NCI-H1436 treated with DMSO at 0.1 percent for 48 hours (cell line): ENCODE measurements around the gene TMEM62.
"Not testable (repeated sequence)": the region's sequence is repeated elsewhere in the genome, so short reads cannot be mapped to it uniquely, and the experiment has no call there.

ENCODE experiments used
- DNase-seq: peaks from one replicate; lab custom pipeline; 2025; lab: John Stamatoyannopoulos, UW

The TMEM62 gene

DNA sequence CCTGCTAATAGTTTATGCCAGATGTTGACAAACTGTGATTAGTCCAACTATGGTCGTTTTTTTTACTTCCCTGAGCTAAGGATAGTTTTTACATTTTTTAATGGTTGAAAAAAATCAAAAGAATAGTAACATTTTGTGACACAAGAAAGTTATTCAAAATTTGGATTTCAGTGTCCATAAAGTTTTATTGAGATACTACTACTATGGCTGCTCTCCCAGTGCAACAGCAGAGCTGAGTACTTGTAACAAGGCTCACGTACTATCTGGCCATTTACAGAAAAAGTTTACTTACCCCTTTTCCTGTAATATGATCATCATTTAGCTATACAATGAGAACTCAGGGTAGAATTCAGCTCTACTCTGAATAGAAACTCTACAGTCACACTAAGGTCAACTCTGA is 11.5 kb upstream of the TMEM62 start:
- DNase-seq, result no peak

DNA sequence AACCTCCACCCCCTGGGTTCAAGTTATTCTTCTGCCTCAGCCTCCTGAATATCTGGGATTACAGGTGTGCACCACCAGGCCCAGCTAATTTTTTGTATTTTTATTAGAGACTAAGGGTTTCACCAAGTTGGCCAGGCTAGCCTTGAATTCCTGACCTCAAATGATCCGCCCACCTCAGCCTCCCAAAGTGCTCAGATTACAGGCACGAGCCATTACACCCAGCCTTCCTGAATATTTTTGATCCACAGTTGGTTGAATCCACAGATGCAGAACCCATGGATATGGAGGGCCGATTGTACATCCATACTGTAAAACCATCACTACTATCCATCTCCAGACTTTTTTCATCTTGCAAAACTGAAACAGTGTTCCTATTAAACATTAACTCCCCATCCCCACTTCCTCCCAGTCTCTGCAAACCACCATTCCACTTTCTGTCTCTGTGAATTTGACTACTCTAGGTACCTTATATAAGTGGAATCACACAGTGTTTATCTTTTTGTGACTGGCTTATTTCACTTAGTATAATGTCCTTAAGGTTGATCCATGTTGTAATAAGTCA is 8.2 kb upstream of the TMEM62 start:
- no peak for DNase-seq

- DNase-seq, result no peak
Measured at GRCh38 chr15:43126356-43126755, 7.0 kb upstream of the TMEM62 start.

DNA sequence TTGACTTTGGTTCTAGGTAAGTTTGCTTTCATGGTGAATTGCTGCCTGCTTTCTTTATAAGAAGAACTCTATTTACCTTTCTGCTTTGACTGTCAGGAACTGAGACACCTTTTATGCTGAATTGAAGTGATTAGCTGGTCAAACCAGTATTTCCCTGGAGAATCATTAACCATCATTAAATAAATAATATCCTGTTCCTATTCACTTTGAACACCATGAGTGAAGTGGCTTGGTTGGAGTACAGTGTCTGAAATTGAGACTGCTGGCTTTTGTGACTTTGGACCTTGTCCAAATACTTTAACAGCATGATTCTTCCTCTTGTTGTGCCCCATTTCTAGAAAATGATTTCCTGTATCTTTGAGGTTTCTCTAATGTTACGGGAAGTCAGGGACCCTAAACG is 5.6 kb upstream of the TMEM62 start:
- DNase-seq, result no peak

DNA sequence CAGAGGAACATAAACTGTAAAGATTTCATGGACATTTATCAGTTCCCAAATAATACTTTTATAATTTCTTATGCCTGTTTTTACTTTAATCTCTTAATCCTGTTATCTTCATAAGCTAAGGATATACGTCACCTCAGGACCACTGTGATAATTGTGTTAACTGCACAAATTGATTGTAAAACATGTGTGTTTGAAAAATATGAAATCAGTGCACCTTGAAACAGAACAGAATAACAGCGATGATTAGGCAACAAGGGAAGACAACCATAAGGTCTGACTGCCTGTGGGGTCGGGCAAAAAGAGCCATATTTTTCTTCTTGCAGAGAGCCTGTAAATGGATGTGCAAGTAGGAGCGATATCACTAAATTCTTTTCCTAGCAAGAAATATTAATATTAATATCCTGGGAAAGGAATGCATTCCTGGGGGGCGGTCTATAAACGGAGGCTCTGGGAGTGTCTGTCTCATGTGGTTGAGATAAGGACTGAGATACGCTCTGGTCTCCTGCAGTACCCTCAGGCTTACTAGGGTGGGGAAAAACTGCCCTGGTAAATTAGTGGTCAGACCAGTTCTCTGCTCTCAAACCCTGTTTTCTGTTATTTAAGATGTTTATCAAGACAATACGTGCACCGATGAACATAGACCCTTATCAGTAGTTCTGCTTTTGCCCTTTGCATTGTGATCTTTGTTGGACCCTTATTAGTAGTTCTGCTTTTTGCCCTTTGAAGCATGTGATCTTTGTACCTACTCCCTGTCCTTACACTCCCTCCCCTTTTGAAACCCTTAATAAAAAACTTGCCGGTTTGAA is 5.0 kb upstream of the TMEM62 start:
- DNase-seq, result not testable (repeated sequence)

DNA sequence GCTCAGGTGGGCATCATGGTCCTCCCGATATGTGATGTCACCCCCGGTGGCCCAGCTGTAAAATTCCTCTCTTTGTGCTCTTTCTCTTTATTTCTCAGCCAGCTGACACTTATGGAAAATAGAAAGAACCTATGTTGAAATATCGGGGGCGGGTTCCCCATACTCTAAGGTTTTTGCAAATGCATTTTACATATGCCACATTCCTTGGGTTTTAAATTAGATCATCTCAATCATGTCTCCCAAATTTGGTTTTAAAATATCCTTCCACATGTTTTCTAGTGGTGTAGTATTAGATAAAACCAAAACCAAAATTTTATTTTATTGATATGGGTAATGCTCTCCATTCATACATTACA is 4.4 kb upstream of the TMEM62 start:
- DNase-seq, result no peak

DNA sequence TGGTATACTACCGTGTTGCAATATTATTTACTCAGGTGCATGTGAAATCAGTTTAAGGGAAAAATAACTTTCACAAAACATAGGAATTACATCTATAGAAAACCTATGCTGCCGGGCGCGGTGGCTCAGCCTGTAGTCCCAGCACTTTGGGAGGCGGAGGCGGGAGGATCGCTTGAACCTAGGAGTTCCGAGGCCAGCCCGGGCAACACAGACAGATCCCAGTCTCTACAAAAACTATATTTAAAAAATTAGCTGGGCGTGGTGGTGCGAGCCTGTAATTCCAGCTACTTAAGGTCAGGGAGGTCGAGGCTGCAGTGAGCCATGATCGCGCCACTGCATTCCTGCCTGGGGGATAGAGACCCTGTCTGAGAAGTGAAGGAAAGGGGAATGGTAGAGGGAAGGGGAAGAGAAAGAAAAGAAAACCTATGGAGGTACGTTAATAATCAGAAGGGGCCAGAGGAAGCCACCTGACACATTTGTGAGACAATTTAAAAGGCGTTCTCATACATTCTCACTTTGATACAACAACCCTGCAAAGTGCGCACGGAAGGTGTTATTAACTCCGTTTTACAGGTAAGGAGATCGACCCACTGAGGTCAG is 456 bp upstream of the TMEM62 start:
- DNase-seq, result no peak

GRCh38 chr15:43134157-43134635 is 810 bp downstream of the TMEM62 start:
- no peak for DNase-seq

DNA sequence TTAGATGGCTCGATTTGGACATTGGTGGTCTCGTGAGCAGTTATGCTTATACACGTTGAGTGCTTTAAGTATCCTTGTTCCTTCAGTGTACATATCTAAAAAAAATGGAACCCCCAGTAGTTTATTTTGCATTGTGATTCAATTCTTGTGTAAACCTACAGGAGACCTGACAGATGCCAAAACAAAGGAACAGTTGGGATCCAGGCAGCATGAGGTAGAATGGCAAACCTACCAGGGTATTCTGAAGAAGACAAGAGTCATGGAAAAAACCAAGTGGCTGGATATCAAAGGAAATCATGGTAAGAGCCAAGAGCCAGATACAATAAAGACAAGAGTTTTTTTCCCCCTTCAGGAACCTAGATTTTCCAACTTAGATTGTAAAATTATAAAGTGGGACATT is 2.0 kb downstream of the TMEM62 start:
- no peak for DNase-seq

GRCh38 chr15:43143203-43143941 is 10.0 kb downstream of the TMEM62 start:
- DNase-seq, result no peak

DNA sequence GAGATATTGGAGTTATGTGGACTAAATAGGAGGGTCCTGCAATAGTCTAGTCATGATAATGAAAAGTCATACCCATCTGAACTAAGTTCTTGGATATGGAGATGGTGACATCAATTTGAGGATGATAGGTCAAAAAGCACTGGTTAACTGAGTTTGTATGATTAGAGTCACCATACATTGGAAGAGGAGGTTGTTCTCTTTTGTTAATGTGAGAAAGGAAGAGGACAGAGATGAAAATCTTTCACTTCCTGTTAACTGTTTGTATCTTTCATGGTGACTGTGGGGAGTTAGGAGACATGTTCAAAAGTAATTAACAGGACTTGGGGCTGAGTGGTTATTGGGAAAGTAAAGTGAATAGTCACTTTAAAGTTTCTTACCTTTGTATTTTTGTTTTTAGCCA is 11.1 kb downstream of the TMEM62 start:
- no peak for DNase-seq

DNA sequence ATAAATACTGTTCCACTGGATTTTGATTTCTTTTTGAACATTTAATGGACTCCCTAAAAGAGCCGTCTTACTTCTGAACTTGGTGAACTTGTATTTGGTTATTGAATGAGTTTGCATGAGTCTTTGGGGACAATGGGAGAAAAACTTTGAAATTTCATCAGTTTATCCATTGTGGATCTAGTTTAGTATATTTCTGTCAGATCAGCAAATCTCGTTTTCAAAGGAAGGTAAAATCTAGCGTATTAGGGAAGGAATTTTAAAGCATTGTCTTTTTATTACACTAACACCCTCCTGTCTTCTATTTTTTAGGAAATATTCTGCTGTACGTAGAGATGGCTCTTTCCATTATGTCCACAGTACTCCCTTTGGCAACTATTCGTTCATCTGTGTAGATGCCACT is 12.8 kb downstream of the TMEM62 start:
- no peak for DNase-seq

GRCh38 chr15:43150191-43150929 is 17.0 kb downstream of the TMEM62 start:
- DNase-seq, result no peak

DNA sequence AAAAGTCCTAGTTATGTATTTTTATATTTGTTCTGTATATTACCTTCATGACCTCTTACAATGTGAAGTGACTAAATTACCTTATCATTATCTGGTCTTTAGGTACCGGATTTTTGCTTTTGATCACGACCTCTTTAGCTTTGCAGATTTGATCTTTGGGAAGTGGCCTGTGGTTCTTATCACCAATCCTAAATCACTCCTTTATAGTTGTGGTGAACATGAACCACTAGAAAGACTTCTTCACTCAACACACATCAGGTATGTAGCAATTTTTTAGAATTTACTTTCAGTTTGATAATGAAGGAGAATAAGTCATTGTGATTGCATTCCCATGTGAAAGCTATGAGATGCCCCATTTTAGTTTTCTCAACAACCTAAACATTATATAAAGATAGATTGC is 18.3 kb downstream of the TMEM62 start:
- DNase-seq, result no peak

- no peak for DNase-seq
Measured at GRCh38 chr15:43153269-43153668, 19.9 kb downstream of the TMEM62 start.

GRCh38 chr15:43165801-43166325 is 32.5 kb downstream of the TMEM62 start:
- no peak for DNase-seq

DNA sequence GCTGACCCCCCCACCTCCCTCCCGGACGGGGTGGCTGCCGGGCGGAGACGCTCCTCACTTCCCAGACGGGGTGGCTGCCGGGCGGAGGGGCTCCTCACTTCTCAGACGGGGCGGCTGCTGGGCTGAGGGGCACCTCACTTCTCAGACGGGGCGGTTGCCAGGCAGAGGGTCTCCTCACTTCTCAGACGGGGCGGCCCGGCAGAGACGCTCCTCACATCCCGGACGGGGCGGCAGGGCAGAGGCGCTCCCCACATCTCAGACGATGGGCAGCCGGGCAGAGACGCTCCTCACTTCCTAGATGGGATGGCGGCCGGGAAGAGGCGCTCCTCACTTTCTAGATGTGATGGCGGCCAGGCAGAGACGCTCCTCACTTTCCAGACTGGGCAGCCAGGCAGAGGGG is 33.9 kb downstream of the TMEM62 start:
- DNase-seq, result not testable (repeated sequence)

DNA sequence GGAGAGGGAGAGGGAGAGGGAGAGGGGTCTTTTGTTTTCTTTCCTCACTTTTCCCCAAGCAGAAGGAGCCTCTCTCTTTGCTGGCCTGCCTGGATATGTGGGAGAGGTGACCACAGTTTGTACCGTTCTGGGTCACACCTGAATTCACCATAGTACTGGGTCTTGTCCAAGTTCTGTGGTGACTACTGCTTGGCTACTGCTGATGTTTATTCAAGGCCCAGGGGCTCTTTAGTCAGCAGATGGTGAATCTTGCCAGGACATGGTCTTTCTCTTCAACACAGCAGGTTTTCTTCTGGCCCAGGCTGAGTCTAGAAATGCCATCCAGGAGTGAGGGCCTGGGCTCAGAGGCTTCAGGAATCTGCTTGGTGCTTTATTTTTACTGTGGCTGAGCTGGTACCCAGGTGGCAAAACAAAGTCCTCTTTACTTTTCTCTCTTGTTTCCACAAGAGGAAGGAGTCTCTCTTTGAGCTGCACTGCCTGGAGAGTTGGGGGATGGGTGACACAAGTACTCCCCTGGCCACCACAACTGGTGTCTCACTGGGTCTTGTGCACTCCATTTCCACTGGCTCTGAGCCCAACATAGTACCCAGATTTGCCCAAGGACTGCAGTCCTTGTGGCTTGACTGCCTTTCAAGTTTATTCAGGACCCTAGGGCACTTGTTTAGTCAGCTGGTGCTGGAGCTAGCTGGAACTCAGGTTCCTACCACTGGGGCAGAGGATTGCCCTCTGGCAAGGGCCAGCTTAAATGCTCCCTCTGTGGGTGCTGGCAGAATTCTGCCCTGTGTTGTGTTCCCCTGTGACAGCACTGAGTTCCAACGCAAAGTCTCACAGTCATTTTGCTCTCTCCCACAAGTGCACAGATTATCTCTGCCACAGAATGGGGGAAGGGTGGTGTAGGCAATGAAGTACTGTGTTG is 35.1 kb downstream of the TMEM62 start:
- DNase-seq, result no peak

DNA sequence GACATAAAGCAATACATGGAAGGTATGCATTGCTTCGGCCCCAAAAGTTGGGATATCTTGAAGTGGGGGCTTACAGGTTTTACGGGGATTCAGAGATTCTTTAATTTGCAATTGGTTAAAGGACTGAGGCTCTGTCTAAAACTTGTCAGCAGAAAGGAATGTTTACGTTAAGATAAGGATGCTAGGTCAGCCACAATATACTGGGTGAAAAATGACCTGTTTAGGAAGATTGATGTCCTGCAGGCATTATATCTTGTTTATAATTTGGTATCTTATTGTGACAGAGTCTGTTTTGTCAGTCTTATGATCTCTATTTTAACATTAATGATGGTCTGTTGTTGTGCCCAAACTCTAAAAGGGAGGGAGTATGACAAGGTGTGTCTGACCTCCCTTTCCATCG is 36.5 kb downstream of the TMEM62 start:
- no peak for DNase-seq

DNA sequence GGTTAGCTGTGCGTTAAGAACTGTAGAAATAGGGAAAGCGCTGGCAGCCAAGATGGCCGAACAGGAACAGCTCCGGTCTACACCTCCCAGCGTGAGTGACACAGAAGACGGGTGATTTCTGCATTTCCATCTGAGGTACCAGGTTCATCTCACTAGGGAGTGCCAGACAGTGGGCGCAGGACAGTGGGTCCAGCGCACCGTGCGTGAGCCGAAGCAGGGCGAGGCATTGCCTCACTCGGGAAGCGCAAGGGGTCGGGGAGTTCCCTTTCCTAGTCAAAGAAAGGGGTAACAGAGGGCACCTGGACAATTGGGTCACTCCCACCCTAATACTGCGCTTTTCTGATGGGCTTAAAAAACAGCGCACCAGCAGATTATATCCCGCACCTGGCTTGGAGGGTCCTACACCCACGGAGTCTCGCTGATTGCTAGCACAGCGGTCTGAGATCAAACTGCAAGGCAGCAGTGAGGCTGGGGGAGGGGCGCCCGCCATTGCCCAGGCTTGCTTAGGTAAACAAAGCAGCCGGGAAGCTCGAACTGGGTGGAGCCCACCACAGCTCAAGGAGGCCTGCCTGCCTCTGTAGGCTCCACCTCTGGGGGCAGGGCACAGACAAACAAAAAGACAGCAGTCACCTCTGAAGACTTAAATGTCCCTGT is 42.4 kb downstream of the TMEM62 start:
- not testable (repeated sequence) for DNase-seq
